Measurements from ENCODE around the gene BANK1. TPM values are rescaled to one million over a fixed set of nuclear protein-coding genes. Genes with fewer than 3 reads are reported as not detected.

Gene BANK1
- total and polyA plus RNA-seq, 10 of the 15 experiments (the other 5 are each of a cell fraction or from before 2014, with no cell fraction given) = 0.13 to 2.1 (median 0.42) TPM

GRCh38 chr4:101856149-101856548 lies 65.6 kb downstream of the BANK1 start (continued):
- TF ChIP-seq KLF5 (IDR thresholded peaks at IDR 0.05; ENCODE audit: partially characterized antibody) = no peak

- TF ChIP-seq FOXK2 (IDR thresholded peaks at IDR 0.05) (no peak), ZZZ3 (IDR thresholded peaks at IDR 0.05; ENCODE audit: control insufficient read depth, insufficient read length, low read depth) (no peak), ATF3 (IDR thresholded peaks at IDR 0.05; ENCODE audit: borderline replicate concordance, extremely low read depth, low read depth, low read length) (no peak), ASH2L (IDR thresholded peaks at IDR 0.05; ENCODE audit: borderline replicate concordance, low read depth) (no peak), BMI1 (IDR thresholded peaks at IDR 0.05; ENCODE audit: borderline replicate concordance) (no peak), SPI1 (IDR thresholded peaks at IDR 0.05; ENCODE audit: borderline replicate concordance, insufficient read depth, low read depth, low read length) (no peak), NFYB (IDR thresholded peaks at IDR 0.05; ENCODE audit: insufficient read depth, low read depth, low read length) (no peak), RCOR1 (conservative IDR thresholded peaks at IDR 0.05; ENCODE audit: low read depth, low read length) (no peak), CBFB (IDR thresholded peaks at IDR 0.05; ENCODE audit: low read depth) (no peak), ZNF24 (IDR thresholded peaks at IDR 0.05) (no peak)
- no peak for ATAC-seq
- no peaks in the 10 kb centered on the region for H3K4me1 ChIP-seq (ENCODE audit: control insufficient read depth, insufficient read depth, low read length)
- H3K4me3 ChIP-seq = no peak overlapping the region
- H2AFZ ChIP-seq (ENCODE audit: control insufficient read depth, low read depth, low read length) = no peak overlapping the region
- no peaks in the 10 kb centered on the region for H3K9me3 ChIP-seq (replicated peaks; ENCODE audit: control insufficient read depth, insufficient read depth, low read length)
- no TSS peak for BruUV-seq (replicated peaks)
- no peaks in the 10 kb centered on the region for H3K79me2 ChIP-seq (ENCODE audit: control insufficient read depth, insufficient read depth, low read length)
- H3K4me2 ChIP-seq (ENCODE audit: control insufficient read depth, insufficient read depth) = no peak overlapping the region
- in situ Hi-C loops (cut with MboI) = no loop called here
- FAIRE-seq = no peak
- no peaks in the 10 kb centered on the region for H4K20me1 ChIP-seq (ENCODE audit: control insufficient read depth, insufficient read depth)
- SMC1A ChIA-PET (ENCODE audit: uncharacterized antibody, unreplicated experiment) = no interaction called here
- RAD21 ChIA-PET (ENCODE audit: unreplicated experiment) = no interaction called here
- no peak for DNase-seq (ENCODE audit: low read depth, low spot score)
- intact Hi-C loops (cut with micrococcal nuclease; ENCODE audit: unreplicated experiment) = no loop called here
- CTCF ChIA-PET = interaction anchor here (1.0 kb wide), 1 partner anchor 22 kb away, joined by 4 read pairs; no protein-coding TSS in a partner anchor
- POLR2A ChIA-PET = no interaction called here
- H3K27ac ChIP-seq (ENCODE audit: control insufficient read depth, insufficient read depth) = no peak overlapping the region
- H3K27me3 ChIP-seq (replicated peaks in 1 of 2; ENCODE audit: control insufficient read depth in 2 of 2, insufficient read depth in 2 of 2, low read length in 1 of 2) = no peaks in the 10 kb centered on the region
- WGBS (ENCODE audit: insufficient coverage, insufficient replicate concordance, low lambda C conversion rate, missing lambda C conversion rate) = 75% methylated on average over 2 of the region's 2 CpGs
- H3K9ac ChIP-seq (ENCODE audit: control insufficient read depth, insufficient read depth, low read length) = no peak overlapping the region
- no peaks in the 10 kb centered on the region for H3K36me3 ChIP-seq (ENCODE audit: control insufficient read depth in 2 of 2, insufficient read depth in 2 of 2, low read length in 1 of 2)
These were observed 66.6 kb downstream of the BANK1 start for GRCh38 chr4:101857176-101857575.

All from GM12878 (cell line).